ENCODE measurements around the gene ZBTB33. TPM values are rescaled to one million over a fixed set of nuclear protein-coding genes. Genes with fewer than 3 reads are reported as not detected.
A peak's percentile ranks its signal among the peaks of the same experiment; 100 is the strongest.

Gene ZBTB33
- polyA plus RNA-seq (ENCODE audit: insufficient read length): 27.0 TPM
- long read RNA-seq, donor 1, full-length matches to known transcripts: 14 of 14 reads
- long read RNA-seq, donor 1, partial matches to known transcripts: 0 of 14 reads
- long read RNA-seq, donor 1, other reads (novel, unspliced or antisense): 0 of 14 reads
- long read RNA-seq, donor 2, full-length matches to known transcripts: 10 of 10 reads
- long read RNA-seq, donor 2, partial matches to known transcripts: 0 of 10 reads
- long read RNA-seq, donor 2, other reads (novel, unspliced or antisense): 0 of 10 reads
- long read RNA-seq, donor 3, full-length matches to known transcripts: 10 of 24 reads
- long read RNA-seq, donor 3, partial matches to known transcripts: 14 of 24 reads
- long read RNA-seq, donor 3, other reads (novel, unspliced or antisense): 0 of 24 reads
- long read RNA-seq, donor 4: 0 reads
- long read RNA-seq, donor 5, full-length matches to known transcripts: 8 of 8 reads
- long read RNA-seq, donor 5, partial matches to known transcripts: 0 of 8 reads
- long read RNA-seq, donor 5, other reads (novel, unspliced or antisense): 0 of 8 reads
- long read RNA-seq, donor 6, full-length matches to known transcripts: 12 of 12 reads
- long read RNA-seq, donor 6, partial matches to known transcripts: 0 of 12 reads
- long read RNA-seq, donor 6, other reads (novel, unspliced or antisense): 0 of 12 reads
- long read RNA-seq, donor 7, full-length matches to known transcripts: 13 of 13 reads
- long read RNA-seq, donor 7, partial matches to known transcripts: 0 of 13 reads
- long read RNA-seq, donor 7, other reads (novel, unspliced or antisense): 0 of 13 reads
- long read RNA-seq, donor 8, full-length matches to known transcripts: 6 of 6 reads
- long read RNA-seq, donor 8, partial matches to known transcripts: 0 of 6 reads
- long read RNA-seq, donor 8, other reads (novel, unspliced or antisense): 0 of 6 reads

DNA sequence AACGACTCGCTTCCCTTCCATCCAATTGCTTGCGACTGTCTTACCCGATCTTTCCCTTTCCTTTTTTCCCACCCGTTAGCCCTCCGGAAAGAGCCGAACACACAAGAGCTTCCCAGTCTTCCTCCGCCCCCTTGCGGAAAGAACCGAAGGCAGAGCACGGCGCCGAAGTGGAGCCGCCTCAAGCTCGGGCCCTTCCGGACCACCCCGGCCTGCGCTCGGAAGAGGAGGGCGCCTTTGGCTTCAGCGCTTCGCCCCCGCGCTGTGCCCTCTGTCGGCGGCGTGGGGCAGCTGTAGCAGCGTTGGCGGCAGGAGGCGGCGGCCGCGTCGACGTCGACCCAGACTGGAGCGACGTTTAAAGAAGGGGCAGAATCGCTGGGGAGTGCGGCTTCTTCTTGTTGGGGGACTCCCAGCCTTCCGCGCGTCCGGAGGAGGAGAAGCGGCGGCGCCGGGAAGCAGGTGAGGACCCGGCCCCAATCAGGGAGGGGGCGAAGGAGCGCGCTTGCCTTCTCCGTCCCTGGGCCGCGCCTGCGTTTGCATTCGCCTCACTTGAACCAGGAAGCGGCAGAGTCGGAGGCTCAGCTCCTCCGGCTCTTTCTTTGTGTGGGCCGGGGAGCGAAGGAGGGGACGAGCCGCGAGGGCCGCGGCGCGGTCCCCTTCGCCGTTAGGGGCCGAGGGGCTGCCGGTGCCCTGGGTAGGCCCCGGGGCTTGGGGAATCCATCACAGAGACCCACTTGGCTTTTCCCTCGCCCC, at the start of gene ZBTB33:
TSS of gene ZBTB33 (plus strand) at position 291 of the 750 bp plus-strand sequence. CDS start 2,604 bp downstream, outside the sequence.
- peak; percentile 91 for DNase-seq

DNA sequence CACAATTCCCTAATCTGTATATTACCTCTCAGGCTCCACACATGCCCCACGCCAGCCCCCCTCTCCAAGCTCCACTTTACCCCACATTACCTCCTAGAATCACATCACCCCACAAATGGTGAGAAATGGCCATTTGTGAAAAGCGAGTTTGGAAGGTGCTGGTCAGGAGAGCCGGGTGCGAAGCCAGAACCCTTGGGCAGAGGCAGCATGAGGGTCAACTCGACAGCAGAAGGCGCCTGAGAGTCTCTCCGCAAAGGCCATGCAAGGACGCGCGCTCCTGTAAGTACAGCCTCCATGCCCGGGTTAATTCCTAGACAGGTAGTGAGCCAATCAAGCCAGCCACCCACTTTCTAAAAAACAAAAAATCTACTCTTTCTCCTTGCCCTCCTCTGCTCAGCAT, 49.8 kb upstream of the ZBTB33 start:
- no peak for DNase-seq

GRCh38 chrX:120205816-120206753, 44.5 kb upstream of the ZBTB33 start:
- no peak for DNase-seq

GRCh38 chrX:120207009-120207605, 43.5 kb upstream of the ZBTB33 start:
- DNase-seq: peak; percentile 19

- DNase-seq: peak; percentile 57
Observed at GRCh38 chrX:120213438-120214265, 37.0 kb upstream of the ZBTB33 start.

- DNase-seq: no peak
Observed at GRCh38 chrX:120223374-120223773, 27.2 kb upstream of the ZBTB33 start.

DNA sequence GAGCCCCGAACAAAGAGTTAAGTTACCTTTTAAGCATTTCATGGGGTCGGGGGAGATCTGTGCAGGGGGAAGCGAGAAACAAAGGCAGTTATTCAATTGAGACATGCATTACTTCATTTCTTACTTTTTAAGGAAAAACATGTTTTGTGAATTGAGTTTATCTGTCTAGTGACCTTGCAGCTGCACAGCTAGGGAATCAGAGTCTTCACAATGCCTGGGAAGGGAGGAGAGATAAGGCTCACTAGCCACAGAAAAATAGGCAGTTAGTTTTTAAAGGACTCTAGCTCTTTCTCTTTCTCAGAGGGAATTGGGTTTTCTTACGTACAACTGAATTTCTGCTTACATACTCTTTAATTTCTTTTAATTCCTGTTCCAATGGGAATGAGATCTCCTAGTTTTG, 26.2 kb upstream of the ZBTB33 start:
- no peak for DNase-seq

DNA sequence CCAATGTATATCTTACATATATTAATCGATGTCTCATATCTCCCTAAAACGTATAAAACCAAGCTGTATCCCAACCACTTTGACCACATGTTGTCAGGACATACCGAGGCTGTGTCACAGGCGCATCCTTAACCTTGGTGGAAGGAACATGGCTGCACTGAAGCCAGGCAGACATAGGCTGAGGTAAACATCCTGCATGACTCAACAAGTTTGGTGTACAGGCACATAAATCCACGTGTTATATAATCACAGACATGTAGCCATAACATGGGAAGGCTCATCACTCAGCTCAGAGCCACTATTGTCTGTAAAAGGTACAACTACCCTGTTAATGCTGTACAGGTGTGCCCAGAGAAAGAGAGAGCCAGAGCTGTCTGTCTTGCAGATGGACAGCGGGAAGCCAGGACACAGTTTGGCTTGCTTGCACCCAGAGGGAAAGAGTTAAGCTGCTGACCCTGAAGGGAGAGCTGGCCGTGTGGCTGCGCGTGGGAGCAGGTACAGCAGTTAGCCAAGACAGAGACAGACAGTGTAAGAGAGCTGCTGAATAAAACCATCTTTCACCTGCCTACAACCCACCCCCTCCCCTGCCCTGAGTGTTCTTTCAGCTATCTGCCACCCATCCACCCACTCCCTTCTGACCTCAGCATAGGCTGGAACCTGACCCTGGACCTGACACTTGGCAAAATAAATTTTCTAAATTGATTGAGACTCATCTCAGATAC, 22.3 kb upstream of the ZBTB33 start:
- DNase-seq: no peak

DNA sequence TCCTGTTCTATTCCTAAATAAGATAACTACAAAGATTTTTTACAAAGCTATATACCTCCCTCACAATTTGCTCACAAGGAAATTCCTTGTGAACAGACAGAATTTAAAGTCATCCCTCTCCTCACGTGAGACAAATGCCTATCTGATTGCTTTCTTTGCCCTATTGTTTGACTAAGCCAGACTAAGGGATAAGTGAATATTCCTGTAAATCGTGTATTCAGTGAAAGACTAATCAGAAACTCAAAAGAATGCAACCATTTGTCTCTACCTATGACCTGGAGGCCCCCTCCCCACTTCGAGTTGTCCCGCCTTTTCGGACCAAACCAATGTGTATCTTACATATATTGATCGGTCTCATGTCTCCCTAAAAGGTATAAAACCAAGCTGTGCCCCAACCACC, 15.3 kb upstream of the ZBTB33 start:
- DNase-seq: no peak

- no peak for DNase-seq
Observed at GRCh38 chrX:120236687-120237479, 13.7 kb upstream of the ZBTB33 start.

- no peak for DNase-seq
Observed at GRCh38 chrX:120238933-120239332, 11.7 kb upstream of the ZBTB33 start.

DNA sequence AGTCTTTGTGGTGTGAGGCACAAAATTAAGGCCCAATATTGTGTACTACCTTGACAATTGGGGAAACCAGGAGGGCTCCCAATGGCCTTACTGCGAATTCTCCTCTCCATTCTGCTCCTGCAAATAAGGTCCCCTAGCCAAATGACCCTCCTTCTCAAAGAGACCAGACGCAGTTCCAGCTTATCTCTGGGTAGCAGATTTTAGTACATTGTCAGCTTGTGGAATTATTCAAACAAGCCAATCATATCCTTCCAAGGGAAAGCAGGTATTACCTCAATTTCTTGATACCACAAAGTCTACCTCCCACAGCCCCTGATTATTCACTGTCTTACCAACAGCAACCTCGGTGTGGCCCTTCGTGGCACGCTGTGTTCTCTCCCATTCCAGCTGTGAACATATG, 7.8 kb upstream of the ZBTB33 start:
- no peak for DNase-seq

- DNase-seq: no peak
Observed at GRCh38 chrX:120244395-120244734, 6.2 kb upstream of the ZBTB33 start.

DNA sequence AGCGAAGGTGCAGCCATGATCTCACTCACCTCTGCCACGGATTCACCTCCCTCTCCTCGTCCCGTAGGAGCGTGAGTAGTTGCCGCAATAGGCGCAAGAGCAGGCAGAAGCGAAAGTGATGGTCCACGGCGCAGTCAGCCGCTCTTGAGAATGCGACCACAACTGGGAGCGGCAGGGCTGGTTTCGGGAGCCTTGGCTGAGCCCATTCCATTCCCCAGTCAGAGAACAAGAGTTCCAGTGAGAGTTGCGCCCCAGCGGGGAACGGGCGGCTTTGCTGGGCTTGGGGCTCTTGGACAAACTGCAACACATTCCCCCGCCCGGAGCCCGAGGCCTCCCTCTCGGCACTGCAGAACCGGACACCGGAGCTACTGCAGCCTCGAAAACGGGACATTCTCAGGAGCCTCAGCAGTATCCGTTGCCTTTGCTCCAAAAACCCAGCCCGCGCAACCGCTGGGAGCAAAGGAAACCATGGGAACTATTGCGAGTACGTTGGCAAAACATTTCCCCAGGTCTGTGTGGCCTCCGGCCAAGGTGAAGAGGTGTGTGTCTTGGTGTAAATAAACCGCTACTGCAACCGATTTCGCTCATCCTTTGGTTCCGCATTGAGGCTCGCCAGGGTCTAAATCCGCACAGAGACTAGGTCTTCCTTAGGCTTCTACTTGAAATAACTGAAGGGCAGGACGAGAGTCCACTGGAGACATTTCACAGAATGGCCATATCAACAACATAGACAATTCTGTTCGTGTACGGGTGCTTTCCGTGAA, 5.7 kb upstream of the ZBTB33 start:
- peak; percentile 75 for DNase-seq

GRCh38 chrX:120251471-120252011, 929 bp downstream of the ZBTB33 start:
- DNase-seq: peak; percentile 34

- DNase-seq: no peak
Observed at GRCh38 chrX:120253784-120254183, 3.2 kb downstream of the ZBTB33 start.

DNA sequence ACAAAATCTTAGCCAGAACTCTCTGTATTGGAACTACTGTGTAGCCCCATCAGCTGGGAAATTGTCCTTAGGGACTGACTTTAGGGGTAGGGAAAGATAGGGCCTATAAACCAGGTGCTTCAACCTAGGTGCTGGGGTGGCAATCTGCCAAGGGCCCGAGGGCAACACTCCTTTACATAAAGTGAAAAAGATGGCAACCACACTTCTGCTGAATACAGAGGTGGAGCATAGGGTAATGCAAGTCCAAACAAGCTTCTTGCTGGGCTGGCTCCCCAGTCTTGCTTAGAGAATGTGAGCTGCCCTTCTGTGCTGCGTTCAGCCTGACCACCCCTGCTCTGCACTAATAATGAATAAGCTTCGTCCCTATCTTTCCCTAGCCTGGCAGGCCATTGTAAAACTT, 9.8 kb downstream of the ZBTB33 start:
- DNase-seq: no peak
